ENCODE results near the gene SKIC3.

- TF ChIP-seq CTCF (IDR thresholded peaks at IDR 0.05 in 2 of 3, conservative IDR thresholded peaks at IDR 0.05 in 1 of 3; ENCODE audit: control insufficient read depth in 2 of 3, extremely low read depth in 1 of 3, insufficient read depth in 1 of 3, low read depth in 3 of 3, low read length in 3 of 3) = no peak
- TF ChIP-seq BCLAF1 (IDR thresholded peaks at IDR 0.05) = no peak
- no peak for TF ChIP-seq MTA3 (IDR thresholded peaks at IDR 0.05; ENCODE audit: borderline replicate concordance, low read length)
Measured at GRCh38 chr5:95590880-95591279, 36.1 kb upstream of the SKIC3 start.
